Glutamatergic neuron (in vitro differentiated cells): ENCODE data around the gene PSEN1. TPM values are rescaled to one million over a fixed set of nuclear protein-coding genes. Genes with fewer than 3 reads are reported as not detected.

Experiments
- DNase-seq: peaks from one replicate; pipeline ENCODE4 v3.0.0; 2022
- H3K27ac Mint-ChIP-seq: one replicate; pipeline ENCODE4 v1.8.0; 2020; ENCODE audit warnings: mild to moderate bottlenecking, mixed read lengths, inconsistent platforms; ENCODE audit not compliant: unreplicated experiment
- H3K27me3 Mint-ChIP-seq: one replicate; pipeline ENCODE4 v1.8.0; 2020; ENCODE audit warnings: mild to moderate bottlenecking, moderate library complexity, mixed read lengths, inconsistent platforms; ENCODE audit not compliant: unreplicated experiment
- H3K36me3 Mint-ChIP-seq: one replicate; pipeline ENCODE4 v1.8.0; 2020; ENCODE audit warnings: mild to moderate bottlenecking, mixed read lengths, inconsistent platforms; ENCODE audit not compliant: unreplicated experiment
- H3K4me1 Mint-ChIP-seq: one replicate; pipeline ENCODE4 v1.8.0; 2020; ENCODE audit warnings: mild to moderate bottlenecking, low read depth, mixed read lengths, inconsistent platforms; ENCODE audit not compliant: unreplicated experiment
- H3K4me3 Mint-ChIP-seq: one replicate; pipeline ENCODE4 v1.8.0; 2020; ENCODE audit warnings: mild to moderate bottlenecking, mixed read lengths, inconsistent platforms; ENCODE audit not compliant: unreplicated experiment
- H3K9me3 Mint-ChIP-seq: one replicate; pipeline ENCODE4 v1.8.0; 2020; ENCODE audit warnings: mild to moderate bottlenecking, moderate library complexity, mixed read lengths, inconsistent platforms; ENCODE audit not compliant: unreplicated experiment
- total RNA-seq: library from RNA; stranded (reverse); fragmentation: NEBNext Ultra II Directional; extraction: Animal tissue kit (Norgen Biotek cat#: 25700); gene quantifications from one replicate; pipeline ENCODE4 v1.2.1, GENCODE V29; 2021; ENCODE audit not compliant: unreplicated experiment
- TF ChIP-seq, protein P1 (sequence below): fragments of 200-600 bp; sonication (generic); IDR thresholded peaks from one replicate; pipeline ENCODE4 v1.5.0; 2021; ENCODE audit not compliant: partially characterized antibody, unreplicated experiment

The PSEN1 gene
- total RNA-seq, 1 donor from 2014 or later, result 79.7 TPM

DNA sequence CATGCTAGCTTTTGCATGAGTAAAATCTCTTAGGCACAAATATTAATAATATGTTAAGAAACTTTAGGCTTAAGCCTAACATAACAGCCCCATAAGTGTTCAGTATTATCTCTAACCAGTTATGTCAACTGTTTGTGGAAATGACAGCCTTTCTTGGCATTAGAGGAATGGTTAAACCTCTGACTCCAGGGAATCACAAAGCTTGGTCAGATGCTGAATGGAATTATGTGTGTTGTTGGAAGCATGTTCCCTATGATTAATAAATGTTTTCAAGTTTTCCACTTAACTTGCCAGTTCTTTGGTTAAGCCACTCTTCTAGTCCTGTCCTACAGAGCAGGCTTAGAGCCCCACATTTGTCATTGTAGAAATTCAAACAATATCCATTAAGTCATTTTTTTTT is 17.0 kb downstream of the PSEN1 start:
- Mint-ChIP-seq H3K27ac (no peak overlapping the region), H3K27me3 (peaks cover 1% of the 10 kb centered on the region), H3K36me3 (no peaks in the 10 kb centered on the region), H3K4me1 (no peaks in the 10 kb centered on the region), H3K9me3 (no peaks in the 10 kb centered on the region), H3K4me3 (no peak overlapping the region)
- TF ChIP-seq, protein P1, sequence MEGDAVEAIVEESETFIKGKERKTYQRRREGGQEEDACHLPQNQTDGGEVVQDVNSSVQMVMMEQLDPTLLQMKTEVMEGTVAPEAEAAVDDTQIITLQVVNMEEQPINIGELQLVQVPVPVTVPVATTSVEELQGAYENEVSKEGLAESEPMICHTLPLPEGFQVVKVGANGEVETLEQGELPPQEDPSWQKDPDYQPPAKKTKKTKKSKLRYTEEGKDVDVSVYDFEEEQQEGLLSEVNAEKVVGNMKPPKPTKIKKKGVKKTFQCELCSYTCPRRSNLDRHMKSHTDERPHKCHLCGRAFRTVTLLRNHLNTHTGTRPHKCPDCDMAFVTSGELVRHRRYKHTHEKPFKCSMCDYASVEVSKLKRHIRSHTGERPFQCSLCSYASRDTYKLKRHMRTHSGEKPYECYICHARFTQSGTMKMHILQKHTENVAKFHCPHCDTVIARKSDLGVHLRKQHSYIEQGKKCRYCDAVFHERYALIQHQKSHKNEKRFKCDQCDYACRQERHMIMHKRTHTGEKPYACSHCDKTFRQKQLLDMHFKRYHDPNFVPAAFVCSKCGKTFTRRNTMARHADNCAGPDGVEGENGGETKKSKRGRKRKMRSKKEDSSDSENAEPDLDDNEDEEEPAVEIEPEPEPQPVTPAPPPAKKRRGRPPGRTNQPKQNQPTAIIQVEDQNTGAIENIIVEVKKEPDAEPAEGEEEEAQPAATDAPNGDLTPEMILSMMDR, result no peak
- no peak for DNase-seq

DNA sequence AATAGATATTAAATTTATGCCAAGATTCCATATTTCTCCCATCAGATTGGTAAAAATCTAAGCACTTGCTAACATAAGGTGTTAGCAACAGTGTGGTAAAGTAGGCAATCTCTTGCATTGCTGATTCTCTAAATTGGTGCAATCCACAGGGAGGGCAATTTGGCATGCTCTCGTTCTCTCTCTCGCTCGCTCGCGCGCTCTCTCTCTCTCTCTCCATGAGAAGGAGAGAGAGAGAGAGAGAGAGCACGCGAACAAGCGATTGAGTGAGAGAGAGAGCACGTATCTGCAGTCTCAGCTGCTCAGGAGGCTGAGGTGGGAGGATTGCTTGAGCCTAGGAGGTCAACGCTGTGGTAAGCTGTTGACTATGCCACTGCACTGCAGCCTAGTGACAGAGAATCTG is 25.9 kb downstream of the PSEN1 start:
- no peaks in the 10 kb centered on the region for H3K27me3 Mint-ChIP-seq
- H3K27ac Mint-ChIP-seq, result no peak overlapping the region
- TF ChIP-seq, protein P1, result no peak
- H3K9me3 Mint-ChIP-seq, result no peaks in the 10 kb centered on the region
- peaks cover 12% of the 10 kb centered on the region for H3K36me3 Mint-ChIP-seq
- no peak overlapping the region for H3K4me3 Mint-ChIP-seq
- DNase-seq, result no peak
- H3K4me1 Mint-ChIP-seq, result no peaks in the 10 kb centered on the region

DNA sequence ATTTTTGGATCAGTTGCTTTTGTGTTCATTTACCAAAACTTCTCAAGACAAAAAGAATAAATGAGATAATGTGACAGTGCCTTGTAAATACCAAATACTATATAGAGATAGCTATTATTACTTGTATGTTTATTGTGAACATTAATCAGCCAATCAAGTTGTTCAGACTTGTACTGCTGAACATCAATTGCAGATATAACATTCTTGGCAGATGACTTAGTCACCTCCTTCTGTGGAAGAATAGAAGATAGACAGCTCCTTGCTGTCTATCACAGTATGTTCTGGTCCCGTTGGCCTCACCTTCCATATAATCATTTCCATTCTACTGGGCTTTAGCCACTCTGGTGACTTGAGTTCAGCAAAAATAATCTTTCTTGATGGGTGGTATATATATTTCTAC is 30.1 kb downstream of the PSEN1 start:
- Mint-ChIP-seq H3K27ac (no peak overlapping the region), H3K4me3 (no peak overlapping the region), H3K9me3 (no peaks in the 10 kb centered on the region), H3K27me3 (peaks cover 2% of the 10 kb centered on the region), H3K4me1 (no peaks in the 10 kb centered on the region), H3K36me3 (peaks cover 28% of the 10 kb centered on the region)
- DNase-seq, result no peak
- TF ChIP-seq, protein P1, result no peak

DNA sequence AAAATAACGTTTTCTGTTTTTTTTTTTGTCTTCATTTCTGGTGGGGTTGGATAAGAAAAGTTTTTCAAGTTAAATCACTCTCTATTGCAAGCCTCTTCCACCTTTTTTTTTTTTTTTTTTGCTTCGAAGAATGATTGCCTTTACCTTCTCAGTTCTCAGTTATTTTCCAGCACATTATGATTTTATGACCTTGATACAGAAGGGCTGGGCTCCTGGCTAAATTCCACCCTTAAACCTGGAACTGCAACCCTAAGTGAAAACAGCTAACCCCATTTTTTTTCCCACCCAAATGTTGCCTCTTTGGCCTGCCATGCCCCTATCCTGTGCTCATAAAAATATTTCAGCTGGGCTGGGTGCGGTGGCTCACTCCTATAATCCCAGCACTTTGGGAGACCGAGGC is 31.4 kb downstream of the PSEN1 start:
- TF ChIP-seq, protein P1, result no peak
- Mint-ChIP-seq H3K4me1 (no peaks in the 10 kb centered on the region), H3K9me3 (no peaks in the 10 kb centered on the region), H3K4me3 (no peak overlapping the region), H3K36me3 (peaks cover 28% of the 10 kb centered on the region), H3K27ac (no peak overlapping the region), H3K27me3 (peaks cover 2% of the 10 kb centered on the region)
- DNase-seq, result no peak

DNA sequence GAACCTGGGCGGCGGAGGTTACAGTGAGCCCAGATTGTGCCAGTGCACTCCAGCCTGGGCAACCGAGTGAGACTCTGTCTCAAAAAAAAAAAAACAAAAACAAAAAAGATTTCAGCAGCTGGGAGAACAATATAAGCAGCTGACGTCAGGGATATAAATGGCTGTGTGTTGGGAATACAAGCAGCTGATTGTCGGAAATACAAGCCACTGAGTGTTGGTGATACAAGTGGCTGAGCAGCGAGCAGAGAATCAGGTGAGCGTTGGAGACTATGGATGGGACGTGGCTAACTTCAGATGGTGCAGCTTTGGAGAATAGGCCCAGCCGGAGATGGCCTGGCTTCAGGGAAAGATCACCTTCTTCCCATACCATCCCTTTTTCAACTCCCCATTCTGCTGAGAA is 32.0 kb downstream of the PSEN1 start:
- Mint-ChIP-seq H3K27me3 (peaks cover 2% of the 10 kb centered on the region), H3K4me1 (no peaks in the 10 kb centered on the region)
- DNase-seq, result no peak

More for the DNA sequence above, 32.0 kb downstream of the PSEN1 start:
- no peak overlapping the region for H3K4me3 Mint-ChIP-seq
- H3K36me3 Mint-ChIP-seq, result peaks cover 25% of the 10 kb centered on the region
- TF ChIP-seq, protein P1, result no peak
- no peak overlapping the region for H3K27ac Mint-ChIP-seq
- no peaks in the 10 kb centered on the region for H3K9me3 Mint-ChIP-seq
